Measurements from ENCODE around the gene CD44. TPM values are rescaled to one million over a fixed set of nuclear protein-coding genes. Genes with fewer than 3 reads are reported as not detected.

The CD44 gene
- total RNA-seq, 1 experiment from 2014 or later: 6.1 TPM

GRCh38 chr11:35138058-35138457 is 913 bp upstream of the CD44 start:
- H4K8ac ChIP-seq (replicated peaks; ENCODE audit: insufficient read length, low read depth, low read length): no peak overlapping the region
- no peak overlapping the region for H2BK5ac ChIP-seq (ENCODE audit: insufficient read length, low read length)
- H2AK5ac ChIP-seq (ENCODE audit: insufficient read length, low read length): no peak overlapping the region
- DNase-seq: no peak
- no peak overlapping the region for H4K5ac ChIP-seq (ENCODE audit: insufficient read length, low read depth, low read length)
- WGBS (ENCODE audit: extremely low coverage, insufficient read length, low lambda C conversion rate): no CpG with 5 or more reads among the region's 1 CpG
- no peaks in the 10 kb centered on the region for H3K36me3 Mint-ChIP-seq (ENCODE audit: insufficient read depth in 1 of 3, low read depth in 3 of 3)
- H3K27ac Mint-ChIP-seq: no peak overlapping the region
- H3K27me3 Mint-ChIP-seq (ENCODE audit: low read depth): peaks cover 65% of the 10 kb centered on the region
- no peak overlapping the region for H3K4ac ChIP-seq (ENCODE audit: low read depth, low read length)
- peaks cover 6 to 9% of the 10 kb centered on the region in 2 experiments; a peak in 3 of 4 replicates for H3K4me1 Mint-ChIP-seq
- H2BK20ac ChIP-seq (ENCODE audit: low read depth, low read length, poor library complexity, severe bottlenecking): no peak overlapping the region
- H2BK12ac ChIP-seq (ENCODE audit: insufficient read length, low read depth, low read length): no peak overlapping the region
- H3K27ac ChIP-seq (ENCODE audit: insufficient read length, low read depth, low read length): no peak overlapping the region
- H4K91ac ChIP-seq (ENCODE audit: insufficient read length, low read depth, low read length): no peak overlapping the region
- no peak overlapping the region for H2BK120ac ChIP-seq (ENCODE audit: low read depth, low read length, poor library complexity, severe bottlenecking)
- no peak overlapping the region for H2AFZ ChIP-seq (ENCODE audit: low read length)
- no peaks in the 10 kb centered on the region for H3K79me2 ChIP-seq (ENCODE audit: insufficient read depth, low read length)
- no peaks in the 10 kb centered on the region for H4K20me1 ChIP-seq (ENCODE audit: control insufficient read depth, insufficient read depth, insufficient read length)
- no peak overlapping the region for H3K56ac ChIP-seq (ENCODE audit: insufficient read length, low read depth, low read length)
- no peak for TF ChIP-seq CTCF (conservative IDR thresholded peaks at IDR 0.05)
- H3K23me2 ChIP-seq (ENCODE audit: insufficient read length, low read depth, low read length, poor library complexity, severe bottlenecking): peaks cover 13% of the 10 kb centered on the region
- no peaks in the 10 kb centered on the region for H3K79me1 ChIP-seq (ENCODE audit: insufficient read depth, low read depth, low read length, poor library complexity, severe bottlenecking)
- H3K27me3 ChIP-seq (ENCODE audit: insufficient read depth, low read length): peaks cover 19% of the 10 kb centered on the region
- H3K23ac ChIP-seq (ENCODE audit: insufficient read length, low read depth, low read length): no peak overlapping the region
- H3K4me1 ChIP-seq (ENCODE audit: insufficient read depth, low read length): peaks cover 3% of the 10 kb centered on the region; the same call in 1 of the 2 replicates
- peak overlapping the region; percentile 76 for H3K4me2 ChIP-seq (ENCODE audit: insufficient read depth, insufficient read length, low read length)
- H3T11ph ChIP-seq (ENCODE audit: low read length): no peak overlapping the region
- H3K18ac ChIP-seq (ENCODE audit: insufficient read length, low read depth, low read length): no peak overlapping the region
- no peaks in the 10 kb centered on the region for H3K9me3 Mint-ChIP-seq
- H2BK15ac ChIP-seq (ENCODE audit: low read depth, low read length): no peak overlapping the region
- peak overlapping the region; percentile 78 to 87 for H3K4me3 Mint-ChIP-seq
- H3K14ac ChIP-seq (ENCODE audit: insufficient read depth, low read length): no peak overlapping the region
- no peak overlapping the region for H3K9ac ChIP-seq (ENCODE audit: extremely low read depth, insufficient read length, low read length)
- H3K9me3 ChIP-seq (ENCODE audit: control insufficient read depth, low read depth, low read length): no peaks in the 10 kb centered on the region
